H1 (cell line): ENCODE data around the gene TMEM86B. TPM values are rescaled to one million over a fixed set of nuclear protein-coding genes. Genes with fewer than 3 reads are reported as not detected.

Experiments used
- EZH2 ChIP-seq: fragments of 200-600 bp; sonication (generic); IDR thresholded peaks from 2 replicates; pipeline ENCODE4 v1.7.1; 2012; ENCODE audit warnings: low read depth, mild to moderate bottlenecking, moderate library complexity, low read length, inconsistent platforms; ENCODE audit not compliant: severe bottlenecking
- GABPA ChIP-seq: IDR thresholded peaks from 2 replicates; pipeline ENCODE4 v1.6.1; 2011; ENCODE audit warnings: mild to moderate bottlenecking, low read length, moderate library complexity, borderline replicate concordance; ENCODE audit not compliant: insufficient read depth
- RAD21 ChIP-seq, 2 experiments: IDR thresholded peaks in 1 of 2; conservative IDR thresholded peaks in 1 of 2; 2 replicates each; pipeline ENCODE4 v1.6.1; 2011; ENCODE audit warnings: low read depth in 2 of 2, low read length in 2 of 2, improper control_type of control experiment in 1 of 2, inconsistent platforms in 1 of 2, mild to moderate bottlenecking in 1 of 2, moderate library complexity in 1 of 2
- SP1 ChIP-seq: IDR thresholded peaks from 2 replicates; pipeline ENCODE4 v1.6.1; 2011; ENCODE audit warnings: low read depth, low read length
- polyA plus RNA-seq, 7 experiments: library from polyadenylated mRNA; depleted of rRNA in 3 of 7; stranded (reverse) in 5 of 7; unstranded in 2 of 7; fragments of >200 nt in 5 of 7; fragments of 200-250 nt in 2 of 7; gene quantifications; 1 replicate in 5 of 7; 2 replicates in 1 of 7; 4 replicates in 1 of 7; pipeline versions ENCODE4 v1.2.1 to v1.2.3, GENCODE V29; 2011 to 2013; ENCODE audit warnings: missing spikeins in 2 of 7, mixed read lengths in 2 of 7
- total RNA-seq: library from RNA; stranded (reverse); fragmentation: NEBNext Ultra II Directional; extraction: Animal tissue kit (Norgen Biotek cat#: 25700); gene quantifications from 2 replicates; pipeline ENCODE4 v1.2.1, GENCODE V29; 2021

Gene TMEM86B
- total and polyA plus RNA-seq, 2 of the 8 experiments (the other 6 are each of a cell fraction or from before 2014, with no cell fraction given), result 2.0 to 2.9 TPM

- TF ChIP-seq EZH2 (no peak), SP1 (no peak), RAD21 (IDR thresholded peaks at IDR 0.05 in 1 of 2, conservative IDR thresholded peaks at IDR 0.05 in 1 of 2; ENCODE audit: low read depth in 2 of 2, low read length in 2 of 2) (no peak), GABPA (no peak)
Measured at GRCh38 chr19:55250262-55251036, 21.9 kb upstream of the TMEM86B start (continued).
